H1 (cell line): Measurements from ENCODE around the gene PDGFA. TPM values are rescaled to one million over a fixed set of nuclear protein-coding genes. Genes with fewer than 3 reads are reported as not detected.

ENCODE experiments used
- CTCF ChIA-PET: fragments of 300-600 bp; sonication (Branson Sonifier 250); formaldehyde crosslinking; loops from one replicate; lab custom pipeline; 2021; ENCODE audit not compliant: partially characterized antibody; lab: Charles Lee
- POLR2A ChIA-PET: fragments of 300-600 bp; sonication (Branson Sonifier 250); formaldehyde crosslinking; loops from one replicate; lab custom pipeline; 2021; ENCODE audit warnings: inconsistent platforms; ENCODE audit not compliant: partially characterized antibody; lab: Charles Lee
- DNase-seq, 2 experiments: peaks; one replicate each; pipeline versions ENCODE4 v3.0.0 to v3.0.0-alpha.2; 2010 to 2022; ENCODE audit warnings: low spot score in 2 of 2, low read depth in 1 of 2, mixed read lengths in 1 of 2
- FAIRE-seq: peaks from 2 replicates; lab custom pipeline; 2011; peaks lifted over from hg19 to GRCh38; lab: Jason Lieb, UNC
- H2AFZ ChIP-seq: 2 replicates; pipeline ENCODE4 v1.8.1; 2012; ENCODE audit warnings: low read length, inconsistent platforms
- H2AK5ac ChIP-seq: 2 replicates; pipeline ENCODE4 v1.6.1; 2013; ENCODE audit warnings: low read depth, low read length
- H2BK120ac ChIP-seq: replicated peaks from 2 replicates; pipeline ENCODE3; 2013; ENCODE audit warnings: low read depth, low read length, inconsistent platforms
- H2BK12ac ChIP-seq: 2 replicates; pipeline ENCODE4 v1.6.1; 2013; ENCODE audit warnings: low read depth, low read length
- H2BK15ac ChIP-seq: 2 replicates; pipeline ENCODE4 v1.6.1; 2013; ENCODE audit warnings: low read length
- H2BK20ac ChIP-seq: 2 replicates; pipeline ENCODE4 v1.6.1; 2013; ENCODE audit warnings: low read length
- H2BK5ac ChIP-seq: 2 replicates; pipeline ENCODE4 v1.6.1; 2013; ENCODE audit warnings: low read depth, low read length
- H3K14ac ChIP-seq: 2 replicates; pipeline ENCODE4 v1.6.1; 2013; ENCODE audit warnings: inconsistent platforms; ENCODE audit not compliant: insufficient read length
- H3K18ac ChIP-seq: 2 replicates; pipeline ENCODE4 v1.6.1; 2013; ENCODE audit warnings: low read length; ENCODE audit errors: extremely low read depth
- H3K23ac ChIP-seq: 2 replicates; pipeline ENCODE4 v1.6.1; 2013; ENCODE audit warnings: inconsistent platforms; ENCODE audit not compliant: insufficient read length
- H3K23me2 ChIP-seq: 2 replicates; pipeline ENCODE4 v1.6.1; 2013; ENCODE audit warnings: low read depth, low read length
- H3K27ac ChIP-seq: 2 replicates; pipeline ENCODE4 v1.6.1; 2011; ENCODE audit warnings: low read depth, low read length, inconsistent platforms
- H3K27me3 ChIP-seq, 4 experiments: replicated peaks in 1 of 4; 1 replicate in 1 of 4; 2 replicates in 3 of 4; pipeline versions ENCODE4 v1.6.1 to v1.8.1; 2011 to 2013; ENCODE audit warnings: low read length in 3 of 4, mild to moderate bottlenecking in 3 of 4, inconsistent platforms in 2 of 4, mixed read lengths in 2 of 4, moderate library complexity in 1 of 4; ENCODE audit not compliant: control insufficient read depth in 3 of 4, insufficient read depth in 3 of 4; ENCODE audit errors: extremely low read depth in 1 of 4
- H3K36me3 ChIP-seq, 4 experiments: 2 replicates each; pipeline versions ENCODE4 v1.6.1 to v1.8.1; 2011 to 2013; ENCODE audit warnings: mild to moderate bottlenecking in 4 of 4, low read length in 3 of 4, moderate library complexity in 2 of 4, control low read depth in 1 of 4, inconsistent platforms in 1 of 4; ENCODE audit not compliant: insufficient read depth in 4 of 4, control insufficient read depth in 2 of 4
- H3K4ac ChIP-seq: replicated peaks from 2 replicates; pipeline ENCODE3; 2013; ENCODE audit warnings: low read length, low read depth, mixed read lengths, inconsistent platforms; ENCODE audit not compliant: insufficient read length
- H3K4me1 ChIP-seq, 4 experiments: replicated peaks in 1 of 4; 1 replicate in 1 of 4; 2 replicates in 3 of 4; pipeline versions ENCODE4 v1.6.1 to v1.8.1; 2011 to 2013; ENCODE audit warnings: low read length in 3 of 4, inconsistent platforms in 2 of 4, mixed read lengths in 1 of 4; ENCODE audit not compliant: insufficient read depth in 4 of 4, control insufficient read depth in 3 of 4
- H3K4me2 ChIP-seq, 2 experiments: 2 replicates each; pipeline versions ENCODE4 v1.6.1 to v1.8.1; 2011 to 2013; ENCODE audit warnings: low read depth in 2 of 2, low read length in 2 of 2, control low read depth in 1 of 2, inconsistent platforms in 1 of 2, mild to moderate bottlenecking in 1 of 2; ENCODE audit not compliant: insufficient read depth in 1 of 2
- H3K4me3 ChIP-seq, 4 experiments: fragments of 200-600, 300-600 bp in 1 of 4; sonication (generic), shearing (Covaris generic), sonication (Bioruptor Twin) in 1 of 4; 2 replicates each; pipeline versions ENCODE4 v1.5.1 to v1.8.1; 2011 to 2016; ENCODE audit warnings: low read length in 4 of 4, low read depth in 3 of 4, control low read depth in 2 of 4, inconsistent platforms in 2 of 4, mild to moderate bottlenecking in 2 of 4, mixed read lengths in 1 of 4, moderate library complexity in 1 of 4; ENCODE audit not compliant: insufficient read depth in 2 of 4; ENCODE audit errors: extremely low read depth in 1 of 4
- H3K56ac ChIP-seq: replicated peaks from 2 replicates; pipeline ENCODE3; 2013; ENCODE audit warnings: low read depth, mild to moderate bottlenecking, mixed read lengths, low read length, inconsistent platforms; ENCODE audit not compliant: insufficient read length
- H3K79me1 ChIP-seq: 2 replicates; pipeline ENCODE4 v1.6.1; 2013; ENCODE audit warnings: low read depth, low read length, control low read depth
- H3K79me2 ChIP-seq, 2 experiments: 2 replicates each; pipeline versions ENCODE4 v1.6.1 to v1.8.1; 2012 to 2013; ENCODE audit warnings: low read length in 2 of 2, mild to moderate bottlenecking in 2 of 2, inconsistent platforms in 1 of 2; ENCODE audit not compliant: insufficient read depth in 2 of 2, control insufficient read depth in 1 of 2
- H3K9ac ChIP-seq, 4 experiments: replicated peaks in 1 of 4; 1 replicate in 1 of 4; 2 replicates in 3 of 4; pipeline versions ENCODE4 v1.6.1 to v1.8.1; 2011 to 2013; ENCODE audit warnings: low read depth in 3 of 4, low read length in 3 of 4, control low read depth in 2 of 4, mild to moderate bottlenecking in 2 of 4, moderate library complexity in 2 of 4, inconsistent platforms in 1 of 4; ENCODE audit errors: extremely low read depth in 1 of 4
- H3K9me3 ChIP-seq, 2 experiments: 2 replicates each; pipeline versions ENCODE4 v1.6.1 to v1.8.1; 2012 to 2013; ENCODE audit warnings: mild to moderate bottlenecking in 2 of 2, moderate library complexity in 2 of 2, control low read depth in 1 of 2, inconsistent platforms in 1 of 2, low read depth in 1 of 2, low read length in 1 of 2, mixed read lengths in 1 of 2; ENCODE audit not compliant: insufficient read depth in 2 of 2
- H4K20me1 ChIP-seq, 2 experiments: replicated peaks in 1 of 2; 2 replicates each; pipeline versions ENCODE3 to v1.8.1; 2011 to 2013; ENCODE audit warnings: inconsistent platforms in 2 of 2, low read length in 2 of 2, mild to moderate bottlenecking in 1 of 2; ENCODE audit not compliant: insufficient read depth in 2 of 2, control insufficient read depth in 1 of 2
- H4K5ac ChIP-seq: 2 replicates; pipeline ENCODE4 v1.6.1; 2013; ENCODE audit warnings: low read length, low read depth, mixed read lengths, inconsistent platforms; ENCODE audit not compliant: insufficient read length
- H4K8ac ChIP-seq: 2 replicates; pipeline ENCODE4 v1.8.0; 2013; ENCODE audit warnings: mild to moderate bottlenecking, moderate library complexity, low read length, inconsistent platforms; ENCODE audit not compliant: insufficient read depth; ENCODE audit errors: extremely low read depth
- H4K91ac ChIP-seq: replicated peaks from 2 replicates; pipeline ENCODE3; 2013; ENCODE audit warnings: low read length, mixed read lengths, inconsistent platforms; ENCODE audit not compliant: insufficient read length
- ASH2L ChIP-seq: fragments of 200-600, 300-600 bp; sonication (generic); IDR thresholded peaks from one replicate; pipeline ENCODE4 v1.7.1; 2017; ENCODE audit warnings: low read length
- BRCA1 ChIP-seq: IDR thresholded peaks from 2 replicates; pipeline ENCODE4 v1.6.1; 2012; ENCODE audit warnings: low read depth, low read length, improper control_type of control experiment
- CBX8 ChIP-seq: fragments of 300-800, 300-1000 bp; sonication (generic); IDR thresholded peaks from 2 replicates; pipeline ENCODE4 v1.7.1; 2016; ENCODE audit warnings: low read depth, low read length, borderline replicate concordance
- CHD1 ChIP-seq: IDR thresholded peaks from 2 replicates; pipeline ENCODE4 v1.6.1; 2012; ENCODE audit warnings: low read depth, low read length, improper control_type of control experiment
- CREB1 ChIP-seq: IDR thresholded peaks from 2 replicates; pipeline ENCODE4 v1.6.1; 2012; ENCODE audit warnings: inconsistent platforms
- FOSL1 ChIP-seq: IDR thresholded peaks from 2 replicates; pipeline ENCODE4 v1.6.1; 2011; ENCODE audit warnings: mild to moderate bottlenecking, low read depth, low read length, moderate library complexity; ENCODE audit not compliant: insufficient read depth
- GABPA ChIP-seq: IDR thresholded peaks from 2 replicates; pipeline ENCODE4 v1.6.1; 2011; ENCODE audit warnings: mild to moderate bottlenecking, low read length, moderate library complexity, borderline replicate concordance; ENCODE audit not compliant: insufficient read depth
- JUN ChIP-seq: IDR thresholded peaks from 2 replicates; pipeline ENCODE4 v1.6.1; 2011; ENCODE audit warnings: low read depth, mild to moderate bottlenecking, improper control_type of control experiment, low read length
- JUND ChIP-seq: IDR thresholded peaks from 2 replicates; pipeline ENCODE4 v1.6.1; 2011; ENCODE audit warnings: mild to moderate bottlenecking, improper control_type of control experiment, low read length
- KDM4A ChIP-seq: IDR thresholded peaks from one replicate; pipeline ENCODE4 v1.7.1; 2012; ENCODE audit warnings: low read depth, mild to moderate bottlenecking, moderate library complexity, low read length, inconsistent platforms; ENCODE audit not compliant: severe bottlenecking
- RAD21 ChIP-seq, 2 experiments: IDR thresholded peaks in 1 of 2; conservative IDR thresholded peaks in 1 of 2; 2 replicates each; pipeline ENCODE4 v1.6.1; 2011; ENCODE audit warnings: low read depth in 2 of 2, low read length in 2 of 2, improper control_type of control experiment in 1 of 2, inconsistent platforms in 1 of 2, mild to moderate bottlenecking in 1 of 2, moderate library complexity in 1 of 2
- SP1 ChIP-seq: IDR thresholded peaks from 2 replicates; pipeline ENCODE4 v1.6.1; 2011; ENCODE audit warnings: low read depth, low read length
- WGBS, 2 experiments: shearing (Covaris generic) in 1 of 2; methylation state at CpG; one replicate each; pipeline versions ENCODE4 v1.1.6 to v1.1.7; 2013 to 2015; ENCODE audit warnings: low lambda C conversion rate in 2 of 2, mixed read lengths in 2 of 2, inconsistent platforms in 1 of 2, low coverage in 1 of 2, missing lambda C conversion rate in 1 of 2; ENCODE audit not compliant: insufficient replicate concordance in 2 of 2, insufficient coverage in 1 of 2, insufficient read length in 1 of 2; ENCODE audit errors: extremely low coverage in 1 of 2, missing lambda C conversion rate in 1 of 2; 5-methylcytosine and 5-hydroxymethylcytosine counted together
- polyA plus RNA-seq, 7 experiments: library from polyadenylated mRNA; depleted of rRNA in 3 of 7; stranded (reverse) in 5 of 7; unstranded in 2 of 7; fragments of >200 nt in 5 of 7; fragments of 200-250 nt in 2 of 7; gene quantifications; 1 replicate in 5 of 7; 2 replicates in 1 of 7; 4 replicates in 1 of 7; pipeline versions ENCODE4 v1.2.1 to v1.2.3, GENCODE V29; 2011 to 2013; ENCODE audit warnings: missing spikeins in 2 of 7, mixed read lengths in 2 of 7
- total RNA-seq: library from RNA; stranded (reverse); fragmentation: NEBNext Ultra II Directional; extraction: Animal tissue kit (Norgen Biotek cat#: 25700); gene quantifications from 2 replicates; pipeline ENCODE4 v1.2.1, GENCODE V29; 2021
- TF ChIP-seq, protein P1 (sequence below): IDR thresholded peaks from 2 replicates; pipeline ENCODE4 v1.6.1; 2011; ENCODE audit warnings: low read depth, mild to moderate bottlenecking, low read length; ENCODE audit not compliant: insufficient read depth

Gene PDGFA
- total and polyA plus RNA-seq, 2 of the 8 experiments (the other 6 are each of a cell fraction or from before 2014, with no cell fraction given): 21.1 to 43.0 TPM

DNA sequence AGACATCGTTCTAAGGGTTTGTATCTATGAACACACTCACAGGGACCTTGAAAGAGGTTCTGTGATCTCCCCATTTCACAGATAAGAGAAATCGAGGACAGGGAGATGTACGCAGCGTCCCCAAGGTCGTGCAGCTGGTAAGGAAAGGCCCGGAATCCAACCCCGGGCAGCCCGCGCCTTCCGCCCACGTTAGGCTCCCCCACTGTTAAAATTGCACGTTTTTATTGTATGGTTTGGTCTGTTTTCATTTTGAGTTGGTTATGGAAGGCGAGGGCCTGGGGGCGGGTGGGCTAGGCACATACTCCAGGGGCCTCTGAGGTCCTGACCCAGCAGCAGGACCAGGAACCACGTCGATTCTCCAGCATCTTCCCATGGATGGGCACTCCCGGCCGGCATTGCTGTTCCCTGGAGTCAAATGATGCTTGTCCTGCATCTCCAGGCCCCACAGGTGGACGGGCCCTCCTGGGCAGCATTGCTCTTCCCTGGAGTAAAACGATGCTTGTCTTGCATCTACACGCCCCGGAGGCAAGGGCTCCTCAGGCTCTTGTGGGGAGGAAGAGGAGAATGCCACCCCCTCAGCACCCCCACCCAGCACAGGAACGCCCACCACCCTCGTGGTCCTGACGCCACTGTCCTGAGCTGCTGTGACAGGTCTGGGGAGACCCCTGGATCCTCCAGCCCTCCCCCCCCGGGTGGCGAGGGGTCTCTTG lies 65.9 kb downstream of the PDGFA start:
- DNase-seq (no peak), FAIRE-seq (no peak)
- H2BK120ac ChIP-seq: peak overlapping the region; percentile 75
- no peak overlapping the region for H3K4me3 ChIP-seq
- H3K23ac ChIP-seq: no peak overlapping the region
- H4K20me1 ChIP-seq: no peaks in the 10 kb centered on the region
- H2BK5ac ChIP-seq: no peak overlapping the region
- no peak overlapping the region for H3K9ac ChIP-seq
- ChIA-PET POLR2A (no interaction called here), CTCF (no interaction called here)
- H2BK15ac ChIP-seq: no peak overlapping the region
- peaks cover 2 to 19% (median 11%) of the 10 kb centered on the region in 4 experiments; a peak in 5 of 7 replicates for H3K27me3 ChIP-seq
- H4K91ac ChIP-seq: peak overlapping the region; percentile 11
- H3K4me2 ChIP-seq: no peak overlapping the region
- H2BK12ac ChIP-seq: 0 out of 2 replicates have a peak overlapping the region, but pooled peaks have one; percentile 96
- no peak overlapping the region for H3K56ac ChIP-seq
- H2AK5ac ChIP-seq: no peak overlapping the region
- H2BK20ac ChIP-seq: no peak overlapping the region
- no peaks in the 10 kb centered on the region for H3K79me1 ChIP-seq
- no peaks in the 10 kb centered on the region for H3K9me3 ChIP-seq
- no peak overlapping the region for H4K8ac ChIP-seq
- H3K23me2 ChIP-seq: peaks cover 1% of the 10 kb centered on the region; the same call in 1 of the 2 replicates
- no peaks in the 10 kb centered on the region for H3K79me2 ChIP-seq
- H3K4ac ChIP-seq: no peak overlapping the region
- no peak overlapping the region for H3K18ac ChIP-seq
- 89% methylated on average over 25 of the region's 27 CpGs; no CpG with 5 or more reads in 1 of the 2 experiments for WGBS, 2 experiments
- no peaks in the 10 kb centered on the region for H3K36me3 ChIP-seq
- H2AFZ ChIP-seq: no peak overlapping the region
- H3K14ac ChIP-seq: no peak overlapping the region
- no peak overlapping the region for H3K27ac ChIP-seq
- no peak overlapping the region for H4K5ac ChIP-seq
- peaks cover 0 to 28% (median 12%) of the 10 kb centered on the region in 4 experiments; a peak in 5 of 7 replicates for H3K4me1 ChIP-seq
- TF ChIP-seq GABPA: no peak
- no peak for TF ChIP-seq KDM4A
- TF ChIP-seq RAD21 (IDR thresholded peaks at IDR 0.05 in 1 of 2, conservative IDR thresholded peaks at IDR 0.05 in 1 of 2; ENCODE audit: low read depth in 2 of 2, low read length in 2 of 2): no peak
- no peak for TF ChIP-seq CBX8
- no peak for TF ChIP-seq CREB1
- TF ChIP-seq BRCA1: no peak
- TF ChIP-seq SP1: no peak
- no peak for TF ChIP-seq ASH2L
- no peak for TF ChIP-seq FOSL1
- TF ChIP-seq JUND: no peak
- TF ChIP-seq, protein P1, sequence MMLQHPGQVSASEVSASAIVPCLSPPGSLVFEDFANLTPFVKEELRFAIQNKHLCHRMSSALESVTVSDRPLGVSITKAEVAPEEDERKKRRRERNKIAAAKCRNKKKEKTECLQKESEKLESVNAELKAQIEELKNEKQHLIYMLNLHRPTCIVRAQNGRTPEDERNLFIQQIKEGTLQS: no peak
- no peak for TF ChIP-seq JUN
- no peak for TF ChIP-seq CHD1
